Lower lobe of right lung (tissue), 2 donors: ENCODE measurements around the gene ATF2. TPM values are rescaled to one million over a fixed set of nuclear protein-coding genes. Genes with fewer than 3 reads are reported as not detected.

ENCODE experiments used
- ATAC-seq, 2 donors: fragments of 200-7000 bp; cut with Tn5 transposase; one replicate each; pipeline ENCODE4 v1.9.1; 2020 to 2022; ENCODE audit warnings: mild to moderate bottlenecking in 2 of 2, moderate library complexity in 2 of 2
- DNase-seq: peaks from one replicate; pipeline ENCODE4 v3.0.0-alpha.2; 2020
- H3K27ac ChIP-seq: fragments of 200-600 bp; one replicate; pipeline ENCODE4 v1.8.0; 2022
- H3K27me3 ChIP-seq: fragments of 200-600 bp; one replicate; pipeline ENCODE4 v1.8.0; 2022; ENCODE audit warnings: low read depth
- H3K36me3 ChIP-seq: fragments of 200-600 bp; one replicate; pipeline ENCODE4 v1.8.0; 2022; ENCODE audit warnings: mild to moderate bottlenecking
- H3K4me1 ChIP-seq: fragments of 200-600 bp; one replicate; pipeline ENCODE4 v1.8.0; 2022
- H3K4me3 ChIP-seq: fragments of 200-600 bp; one replicate; pipeline ENCODE4 v1.8.0; 2022; ENCODE audit warnings: mild to moderate bottlenecking
- H3K9me3 ChIP-seq: fragments of 200-600 bp; one replicate; pipeline ENCODE4 v1.8.0; 2022
- intact Hi-C: fragments of 100-400 bp; cut with DNase I; formaldehyde crosslinking; loops from one replicate; pipeline ENCODE4 v1.11.0; 2022
- long read RNA-seq: library from polyadenylated mRNA; unstranded; transcript quantifications from one replicate; pipeline ENCODE4 v2.0.0, GENCODE V29; 2021
- total RNA-seq: library from RNA; stranded (reverse); fragmentation: NEBNext Ultra II Directional; extraction: Animal tissue kit (Norgen Biotek cat#: 25700); gene quantifications from one replicate; pipeline ENCODE4 v1.2.1, GENCODE V29; 2021
- TF ChIP-seq, protein P1 (sequence below): fragments of 200-600 bp; IDR thresholded peaks from one replicate; pipeline ENCODE4 v1.8.0; 2022; ENCODE audit warnings: antibody characterized with exemption, mild to moderate bottlenecking
- donor health status: DM: no; HTN: yes; CAD: no; lungs with severe emphysema.

ATF2 gene, protein sequence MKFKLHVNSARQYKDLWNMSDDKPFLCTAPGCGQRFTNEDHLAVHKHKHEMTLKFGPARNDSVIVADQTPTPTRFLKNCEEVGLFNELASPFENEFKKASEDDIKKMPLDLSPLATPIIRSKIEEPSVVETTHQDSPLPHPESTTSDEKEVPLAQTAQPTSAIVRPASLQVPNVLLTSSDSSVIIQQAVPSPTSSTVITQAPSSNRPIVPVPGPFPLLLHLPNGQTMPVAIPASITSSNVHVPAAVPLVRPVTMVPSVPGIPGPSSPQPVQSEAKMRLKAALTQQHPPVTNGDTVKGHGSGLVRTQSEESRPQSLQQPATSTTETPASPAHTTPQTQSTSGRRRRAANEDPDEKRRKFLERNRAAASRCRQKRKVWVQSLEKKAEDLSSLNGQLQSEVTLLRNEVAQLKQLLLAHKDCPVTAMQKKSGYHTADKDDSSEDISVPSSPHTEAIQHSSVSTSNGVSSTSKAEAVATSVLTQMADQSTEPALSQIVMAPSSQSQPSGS
- 48.0 TPM for total RNA-seq
- long read RNA-seq, full-length matches to known transcripts = 21 of 35 reads
- long read RNA-seq, partial matches to known transcripts = 4 of 35 reads
- long read RNA-seq, other reads (novel, unspliced or antisense) = 10 of 35 reads

DNA sequence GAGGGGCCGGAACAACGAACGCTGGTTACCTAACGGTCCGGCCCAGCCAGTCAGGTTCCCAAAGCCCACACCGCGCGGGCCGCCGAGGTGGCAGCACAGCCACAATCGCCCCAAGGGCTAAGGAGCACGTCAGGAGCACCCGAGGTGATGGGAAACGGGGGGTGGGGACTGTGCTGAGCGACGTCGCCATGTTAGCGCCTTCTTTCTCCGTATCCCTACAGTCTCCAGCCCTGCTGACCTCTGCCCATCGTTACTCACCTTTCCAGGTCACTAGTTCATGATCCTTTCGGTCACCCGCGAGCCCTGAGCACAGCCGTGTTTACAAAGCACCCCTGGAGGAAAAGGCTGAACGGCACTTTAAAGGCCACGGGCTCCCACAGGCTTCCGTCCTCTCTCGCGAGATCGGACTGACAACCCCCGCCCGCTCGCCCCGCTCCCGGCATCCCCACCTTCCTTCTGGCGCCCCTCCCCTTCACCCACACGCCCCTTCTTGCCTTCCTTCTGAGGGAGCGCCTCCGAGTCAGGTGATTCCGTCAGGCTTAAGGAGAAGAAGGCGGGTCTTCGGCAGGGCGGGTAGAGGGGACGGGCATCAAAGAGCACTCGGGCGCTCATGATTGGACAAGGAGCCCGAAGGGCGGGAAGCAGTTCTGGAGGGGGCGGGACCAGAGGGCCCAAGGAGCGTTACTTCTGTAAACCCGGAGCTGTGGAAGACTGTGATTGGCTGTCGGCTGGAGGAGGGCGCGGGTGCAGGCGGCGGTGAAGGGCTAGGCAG lies at the start of gene ATF2:
Gene ATF2, minus strand, starts transcription at position 412 of the 772 bp plus-strand sequence. CDS start 31,760 bp downstream, outside the sequence.
- H3K4me1 ChIP-seq = peaks cover 26% of the 10 kb centered on the region
- intact Hi-C loops = no loop called here

DNA sequence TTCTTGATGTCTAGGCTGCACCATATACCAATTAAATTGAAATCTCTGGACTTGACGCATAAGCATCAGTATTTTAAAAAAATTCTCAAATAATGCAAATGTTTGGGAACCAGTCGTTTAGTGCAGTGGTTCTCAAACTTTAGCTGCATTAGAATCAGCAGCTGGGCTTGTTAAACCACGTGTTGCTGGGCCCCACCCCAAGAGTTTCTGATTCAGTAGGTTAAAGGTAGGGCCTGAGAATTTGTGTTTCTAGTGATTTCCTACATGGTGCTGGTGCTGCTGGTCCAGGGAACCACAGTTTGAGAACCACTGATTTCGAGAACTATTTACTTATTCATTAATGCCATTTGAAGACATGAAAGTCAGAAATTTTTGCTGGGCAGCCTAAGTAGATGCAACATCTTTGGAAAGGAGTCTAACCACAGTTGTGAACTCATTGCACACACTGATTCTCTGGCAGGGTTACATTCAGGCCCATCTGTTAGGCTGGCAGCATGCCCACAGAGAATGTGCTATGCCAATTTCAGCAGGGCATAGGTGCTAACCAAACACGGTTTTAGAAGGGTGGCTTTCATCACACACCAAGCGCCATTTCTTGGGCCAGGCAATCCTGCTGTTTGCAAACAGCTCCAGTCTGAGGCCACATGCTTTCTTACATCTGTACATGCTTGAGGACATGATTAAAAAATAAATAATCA lies 39.9 kb upstream of the ATF2 start:
- intact Hi-C loops = no loop called here
- Histone ChIP-seq H3K27ac (no peak overlapping the region), H3K9me3 (no peaks in the 10 kb centered on the region), H3K4me3 (no peak overlapping the region), H3K4me1 (peaks cover 5% of the 10 kb centered on the region), H3K27me3 (no peaks in the 10 kb centered on the region), H3K36me3 (no peaks in the 10 kb centered on the region)
- DNase-seq (no peak), ATAC-seq (peak in 1 of 2 donors; percentile 43)
- TF ChIP-seq, protein P1, sequence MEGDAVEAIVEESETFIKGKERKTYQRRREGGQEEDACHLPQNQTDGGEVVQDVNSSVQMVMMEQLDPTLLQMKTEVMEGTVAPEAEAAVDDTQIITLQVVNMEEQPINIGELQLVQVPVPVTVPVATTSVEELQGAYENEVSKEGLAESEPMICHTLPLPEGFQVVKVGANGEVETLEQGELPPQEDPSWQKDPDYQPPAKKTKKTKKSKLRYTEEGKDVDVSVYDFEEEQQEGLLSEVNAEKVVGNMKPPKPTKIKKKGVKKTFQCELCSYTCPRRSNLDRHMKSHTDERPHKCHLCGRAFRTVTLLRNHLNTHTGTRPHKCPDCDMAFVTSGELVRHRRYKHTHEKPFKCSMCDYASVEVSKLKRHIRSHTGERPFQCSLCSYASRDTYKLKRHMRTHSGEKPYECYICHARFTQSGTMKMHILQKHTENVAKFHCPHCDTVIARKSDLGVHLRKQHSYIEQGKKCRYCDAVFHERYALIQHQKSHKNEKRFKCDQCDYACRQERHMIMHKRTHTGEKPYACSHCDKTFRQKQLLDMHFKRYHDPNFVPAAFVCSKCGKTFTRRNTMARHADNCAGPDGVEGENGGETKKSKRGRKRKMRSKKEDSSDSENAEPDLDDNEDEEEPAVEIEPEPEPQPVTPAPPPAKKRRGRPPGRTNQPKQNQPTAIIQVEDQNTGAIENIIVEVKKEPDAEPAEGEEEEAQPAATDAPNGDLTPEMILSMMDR = no peak

More for the DNA sequence above, at the start of gene ATF2:
- H3K4me3 ChIP-seq = peak within 1 kb of the TSS; percentile 97
- DNase-seq = peak; percentile 99
- TF ChIP-seq, protein P1 = no peak
- H3K27ac ChIP-seq = peak within 1 kb of the TSS; percentile 95
- ATAC-seq = peak; percentile 97 to 99
- H3K36me3 ChIP-seq = no peaks in the 10 kb centered on the region
- H3K9me3 ChIP-seq = no peaks in the 10 kb centered on the region
- H3K27me3 ChIP-seq = no peaks in the 10 kb centered on the region

DNA sequence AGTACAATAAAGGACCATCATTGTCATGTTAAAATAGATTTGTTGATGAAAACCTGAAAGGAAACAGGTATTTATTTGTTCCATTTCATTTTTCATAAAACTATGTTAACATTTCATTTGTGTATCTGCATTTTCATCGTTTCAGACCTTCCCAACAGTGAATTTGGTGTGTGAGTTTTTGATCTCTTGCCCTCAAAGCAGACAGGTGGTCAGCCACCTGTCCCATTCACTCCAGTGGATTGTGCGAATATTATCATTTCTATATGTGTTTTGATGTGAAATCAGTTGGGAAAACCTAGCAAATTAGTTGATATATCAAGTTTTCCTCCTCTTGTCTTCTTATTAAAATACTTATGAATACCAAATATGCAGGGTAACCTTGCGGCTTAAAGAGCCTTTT lies 38.9 kb upstream of the ATF2 start:
- TF ChIP-seq, protein P1 = no peak
- Histone ChIP-seq H3K36me3 (no peaks in the 10 kb centered on the region), H3K27ac (no peak overlapping the region), H3K9me3 (no peaks in the 10 kb centered on the region), H3K4me1 (peaks cover 5% of the 10 kb centered on the region), H3K27me3 (peaks cover 3% of the 10 kb centered on the region), H3K4me3 (no peak overlapping the region)
- intact Hi-C loops = no loop called here
- ATAC-seq = no peak
- DNase-seq = no peak

DNA sequence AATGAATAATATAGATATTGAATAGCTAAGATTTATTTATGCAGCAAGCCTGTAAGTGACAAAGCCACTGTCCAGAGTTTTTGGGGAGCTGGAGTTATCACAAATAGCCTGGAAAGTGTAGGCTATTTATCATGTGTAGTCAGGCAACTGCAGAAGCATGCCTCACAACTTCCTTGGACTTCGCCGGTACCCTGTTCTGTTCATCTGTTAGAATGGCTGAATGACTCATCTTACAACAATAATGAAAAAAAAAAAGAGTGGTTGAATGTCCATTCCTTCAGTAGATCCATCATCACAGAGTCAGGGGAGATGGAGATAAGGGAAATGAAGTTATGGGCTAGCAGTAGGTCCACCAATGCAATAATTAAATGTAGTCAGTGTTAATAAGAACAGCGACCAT lies 37.5 kb upstream of the ATF2 start:
- peaks cover 3% of the 10 kb centered on the region for H3K27me3 ChIP-seq
- ATAC-seq (no peak), DNase-seq (no peak)
- no peaks in the 10 kb centered on the region for H3K36me3 ChIP-seq
- intact Hi-C loops = no loop called here
- TF ChIP-seq, protein P1 = no peak
- H3K9me3 ChIP-seq = no peaks in the 10 kb centered on the region
- no peak overlapping the region for H3K27ac ChIP-seq
- no peak overlapping the region for H3K4me3 ChIP-seq
- H3K4me1 ChIP-seq = peaks cover 5% of the 10 kb centered on the region
